A549 (cell line): ENCODE data around the gene AGBL4. TPM values are rescaled to one million over a fixed set of nuclear protein-coding genes. Genes with fewer than 3 reads are reported as not detected.

Experiments used
- ATAC-seq, 2 experiments: fragments of 200-7000 bp in 1 of 2; fragments of >200 bp in 1 of 2; cut with Nextera tagmentation in 1 of 2; cut with Tn5 transposase in 1 of 2; 3 replicates each; pipeline versions ENCODE4 v1.8.0 to v1.9.1; 2018 to 2020; ENCODE audit warnings: mild to moderate bottlenecking in 1 of 2, moderate library complexity in 1 of 2
- CTCF ChIA-PET: fragments of 300-600 bp; sonication (Branson Sonifier 250); formaldehyde crosslinking; extraction: SDS; loops from one replicate; lab custom pipeline; 2021; ENCODE audit warnings: antibody characterized with exemption, inconsistent platforms; lab: Yijun Ruan, JAX
- POLR2A ChIA-PET: fragments of 350-600 bp; formaldehyde crosslinking; extraction: SDS; loops from one replicate; lab custom pipeline; 2021; ENCODE audit warnings: antibody characterized with exemption, inconsistent platforms; lab: Yijun Ruan, JAX
- DNase-seq, 2 experiments: peaks; one replicate each; pipeline versions ENCODE4 v3.0.0 to v3.0.0-alpha.2; 2011 to 2016; ENCODE audit warnings: low read depth in 1 of 2, low spot score in 1 of 2
- FAIRE-seq: peaks from 2 replicates; lab custom pipeline; 2011; peaks lifted over from hg19 to GRCh38; lab: Jason Lieb, UNC
- H3K27ac ChIP-seq, 2 experiments: fragments of >200 bp; sonication (Bioruptor Twin); formaldehyde crosslinking; 3 replicates each; pipeline ENCODE4 v1.5.1; 2016 to 2017
- H3K4me1 ChIP-seq: fragments of >200 bp; sonication (Bioruptor Twin); formaldehyde crosslinking; 3 replicates; pipeline ENCODE4 v1.6.1; 2016
- H3K4me2 ChIP-seq: fragments of >200 bp; sonication (Bioruptor Twin); formaldehyde crosslinking; 3 replicates; pipeline ENCODE4 v1.6.1; 2016
- H3K4me3 ChIP-seq: fragments of >200 bp; sonication (Bioruptor Twin); formaldehyde crosslinking; 3 replicates; pipeline ENCODE4 v1.5.1; 2016
- H3K9me3 ChIP-seq: fragments of >200 bp; sonication (Bioruptor Twin); formaldehyde crosslinking; 3 replicates; pipeline ENCODE4 v1.6.1; 2016
- BCL3 ChIP-seq: fragments of >200 bp; sonication (Bioruptor Twin); formaldehyde crosslinking; IDR thresholded peaks from 3 replicates; pipeline ENCODE4 v1.6.1; 2016
- CBX2 ChIP-seq: fragments of 200-600 bp; sonication (generic); IDR thresholded peaks from 2 replicates; pipeline ENCODE4 v1.6.1; 2016; ENCODE audit warnings: low read depth, mild to moderate bottlenecking, borderline replicate concordance
- CHD2 ChIP-seq: fragments of 150-350 bp; IDR thresholded peaks from 2 replicates; pipeline ENCODE4 v1.6.1; 2014; ENCODE audit warnings: low read length; ENCODE audit not compliant: partially characterized antibody
- E2F6 ChIP-seq: IDR thresholded peaks from 2 replicates; pipeline ENCODE4 v1.6.1; 2012; ENCODE audit warnings: low read depth, borderline replicate concordance
- EHMT2 ChIP-seq: fragments of 200-600 bp; sonication (generic); IDR thresholded peaks from 2 replicates; pipeline ENCODE4 v1.6.1; 2016; ENCODE audit warnings: antibody characterized with exemption, low read depth, mild to moderate bottlenecking, moderate library complexity
- FOSB ChIP-seq: fragments of 250-450 bp; sonication (Bioruptor Pico); IDR thresholded peaks from 2 replicates; pipeline ENCODE4 v1.5.0; 2020; ENCODE audit warnings: mild to moderate bottlenecking, moderate library complexity
- FOSL2 ChIP-seq, 2 experiments: fragments of 450-650 bp in 1 of 2; fragments of >200 bp in 1 of 2; sonication (Bioruptor Twin) in 1 of 2; formaldehyde crosslinking; IDR thresholded peaks; 2 replicates each; pipeline versions ENCODE4 v1.5.0 to v1.6.1; 2016 to 2020; ENCODE audit warnings: mild to moderate bottlenecking in 1 of 2, moderate library complexity in 1 of 2
- FOXS1 ChIP-seq: fragments of 250-450 bp; sonication (Bioruptor Pico); IDR thresholded peaks from 2 replicates; pipeline ENCODE4 v1.5.0; 2020; ENCODE audit warnings: mild to moderate bottlenecking, moderate library complexity
- HOXA7 ChIP-seq: fragments of 250-450 bp; sonication (Bioruptor Pico); IDR thresholded peaks from 2 replicates; pipeline ENCODE4 v1.5.0; 2020; ENCODE audit warnings: mild to moderate bottlenecking, moderate library complexity
- JUN ChIP-seq, 2 experiments: fragments of >200 bp; sonication (Bioruptor Twin); formaldehyde crosslinking; IDR thresholded peaks; 2 replicates in 1 of 2; 3 replicates in 1 of 2; pipeline ENCODE4 v1.6.1; 2016 to 2017
- JUNB ChIP-seq: fragments of >200 bp; sonication (Bioruptor Twin); formaldehyde crosslinking; IDR thresholded peaks from 2 replicates; pipeline ENCODE4 v1.6.1; 2016
- MAFK ChIP-seq: fragments of 450-650 bp; IDR thresholded peaks from 2 replicates; pipeline ENCODE4 v1.6.1; 2014; ENCODE audit not compliant: partially characterized antibody
- MYC ChIP-seq: IDR thresholded peaks from 2 replicates; pipeline ENCODE4 v1.6.1; 2012; ENCODE audit warnings: mild to moderate bottlenecking, inconsistent platforms, low read length, improper control_type of control experiment, borderline replicate concordance
- NPAS2 ChIP-seq: fragments of 250-450 bp; sonication (Bioruptor Pico); IDR thresholded peaks from 2 replicates; pipeline ENCODE4 v1.8.0; 2022; ENCODE audit warnings: mild to moderate bottlenecking, moderate library complexity, borderline replicate concordance
- PBX3 ChIP-seq: IDR thresholded peaks from 2 replicates; pipeline ENCODE4 v1.6.1; 2012
- POLR2A ChIP-seq: IDR thresholded peaks from 2 replicates; pipeline ENCODE4 v1.6.1; 2012; ENCODE audit warnings: mild to moderate bottlenecking, low read length
- RARB ChIP-seq: fragments of 250-450 bp; sonication (Bioruptor Pico); IDR thresholded peaks from 2 replicates; pipeline ENCODE4 v1.8.0; 2021; ENCODE audit warnings: mild to moderate bottlenecking, moderate library complexity
- RFX5 ChIP-seq: fragments of 450-650 bp; IDR thresholded peaks from 2 replicates; pipeline ENCODE4 v1.7.1; 2014; ENCODE audit warnings: antibody characterized with exemption, mild to moderate bottlenecking, moderate library complexity
- SMC3 ChIP-seq: fragments of >200 bp; sonication (Bioruptor Twin); formaldehyde crosslinking; IDR thresholded peaks from 3 replicates; pipeline ENCODE4 v1.6.1; 2018; ENCODE audit warnings: inconsistent platforms
- SREBF2 ChIP-seq: fragments of 450-650 bp; IDR thresholded peaks from 2 replicates; pipeline ENCODE4 v1.6.1; 2014; ENCODE audit warnings: mild to moderate bottlenecking, moderate library complexity
- USF2 ChIP-seq: fragments of 450-650 bp; IDR thresholded peaks from 2 replicates; pipeline ENCODE4 v1.6.1; 2014; ENCODE audit warnings: antibody characterized with exemption
- ZC3H11A ChIP-seq: fragments of 450-650 bp; IDR thresholded peaks from 2 replicates; pipeline ENCODE4 v1.6.1; 2014; ENCODE audit warnings: antibody characterized with exemption, mild to moderate bottlenecking
- whole genome bisulfite sequencing: methylation state at CpG from one replicate; pipeline ENCODE4 v1.1.6; 2017; ENCODE audit errors: missing lambda C conversion rate; 5-methylcytosine and 5-hydroxymethylcytosine counted together
- polyA plus RNA-seq, 4 experiments: library from polyadenylated mRNA; depleted of rRNA in 3 of 4; stranded (reverse); fragments of >200 nt; fragmentation: RNase III in 1 of 4; extraction: RNeasy Plus Mini Kit Qiagen cat#74134 plus additional on column Dnase treatment in 1 of 4; gene quantifications; 2 replicates in 3 of 4; 3 replicates in 1 of 4; pipeline ENCODE4 v1.2.3, GENCODE V29; 2011 to 2017
- TF ChIP-seq, protein P1 (sequence below): fragments of 150-350 bp; IDR thresholded peaks from 2 replicates; pipeline ENCODE4 v1.6.1; 2014; ENCODE audit warnings: low read depth, mild to moderate bottlenecking, low read length

Gene AGBL4
- polyA plus RNA-seq, 2 of the 4 experiments (the other 2 are of a cell fraction): not detected

GRCh38 chr1:48889615-48890014 is 1134.1 kb downstream of the AGBL4 start (continued):
- TF ChIP-seq RARB (CRISPR knock-in tag): no peak
- TF ChIP-seq CHD2: no peak
- TF ChIP-seq FOSL2 (IDR thresholded peaks at IDR 0.05): no peak
- no peak for TF ChIP-seq FOSL2 (CRISPR knock-in tag; IDR thresholded peaks at IDR 0.05)
- no peak for TF ChIP-seq E2F6
- no peak for TF ChIP-seq SMC3
- TF ChIP-seq RFX5: no peak
- TF ChIP-seq, all 56 proteins: peak for 0

GRCh38 chr1:48889082-48889481 is 1134.7 kb downstream of the AGBL4 start:
- Histone ChIP-seq H3K9me3 (no peaks in the 10 kb centered on the region), H3K27ac (no peak overlapping the region), H3K4me3 (no peak overlapping the region), H3K4me2 (no peak overlapping the region), H3K4me1 (no peaks in the 10 kb centered on the region)
- TF ChIP-seq EHMT2: no peak
- TF ChIP-seq MAFK: no peak
- no peak for TF ChIP-seq POLR2A
- TF ChIP-seq JUN (IDR thresholded peaks at IDR 0.05): no peak
- no peak for TF ChIP-seq USF2
- TF ChIP-seq NPAS2: no peak
- TF ChIP-seq BCL3: no peak
- TF ChIP-seq CHD2: no peak
- no peak for TF ChIP-seq PBX3
- no peak for TF ChIP-seq FOSB (CRISPR knock-in tag)
- TF ChIP-seq HOXA7 (CRISPR knock-in tag): no peak
- TF ChIP-seq FOXS1: no peak
- TF ChIP-seq SREBF2: no peak
- TF ChIP-seq E2F6: no peak
- no peak for TF ChIP-seq ZC3H11A
- TF ChIP-seq RFX5: no peak
- TF ChIP-seq JUNB: no peak
- TF ChIP-seq CBX2: no peak
- TF ChIP-seq, protein P1, sequence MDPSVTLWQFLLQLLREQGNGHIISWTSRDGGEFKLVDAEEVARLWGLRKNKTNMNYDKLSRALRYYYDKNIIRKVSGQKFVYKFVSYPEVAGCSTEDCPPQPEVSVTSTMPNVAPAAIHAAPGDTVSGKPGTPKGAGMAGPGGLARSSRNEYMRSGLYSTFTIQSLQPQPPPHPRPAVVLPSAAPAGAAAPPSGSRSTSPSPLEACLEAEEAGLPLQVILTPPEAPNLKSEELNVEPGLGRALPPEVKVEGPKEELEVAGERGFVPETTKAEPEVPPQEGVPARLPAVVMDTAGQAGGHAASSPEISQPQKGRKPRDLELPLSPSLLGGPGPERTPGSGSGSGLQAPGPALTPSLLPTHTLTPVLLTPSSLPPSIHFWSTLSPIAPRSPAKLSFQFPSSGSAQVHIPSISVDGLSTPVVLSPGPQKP: no peak
- TF ChIP-seq MYC: no peak
- no peak for ATAC-seq
- no peak for FAIRE-seq
- POLR2A ChIA-PET: no interaction called here
- 82% methylated on average over 4 of the region's 4 CpGs for WGBS
- DNase-seq: no peak
- CTCF ChIA-PET: interaction anchor here (0.5 kb wide), 1 partner anchor 77 kb away, joined by 5 read pairs; no protein-coding TSS in a partner anchor
